HG02763 (cell line): ENCODE measurements around the gene TLE7.

Source experiments
- ATAC-seq: cut with Tn5 transposase; IDR thresholded peaks from one replicate; pipeline ENCODE4 v1.9.1; 2021; ENCODE audit warnings: mild to moderate bottlenecking, moderate library complexity; ENCODE audit not compliant: unreplicated experiment

Gene TLE7

GRCh38 chr16:71449020-71449419 lies 7.2 kb upstream of the TLE7 start:
- no peak for ATAC-seq

GRCh38 chr16:71448274-71448866 lies 6.5 kb upstream of the TLE7 start:
- no peak for ATAC-seq

GRCh38 chr16:71443714-71444113 lies 1.9 kb upstream of the TLE7 start:
- ATAC-seq, result no peak

GRCh38 chr16:71441348-71442050 lies 355 bp downstream of the TLE7 start:
- ATAC-seq, result no peak

- ATAC-seq, result no peak
These were observed 1.0 kb downstream of the TLE7 start for GRCh38 chr16:71440669-71441347.

- ATAC-seq, result no peak
These were observed 2.3 kb downstream of the TLE7 start for GRCh38 chr16:71439523-71439922.

- no peak for ATAC-seq
These were observed 5.4 kb downstream of the TLE7 start for GRCh38 chr16:71436473-71436872.

GRCh38 chr16:71432906-71433305 lies 8.9 kb downstream of the TLE7 start:
- no peak for ATAC-seq

GRCh38 chr16:71431991-71432390 lies 9.9 kb downstream of the TLE7 start:
- no peak for ATAC-seq

- no peak for ATAC-seq
These were observed 10.7 kb downstream of the TLE7 start for GRCh38 chr16:71431176-71431575.

GRCh38 chr16:71430744-71431143 lies 11.1 kb downstream of the TLE7 start:
- no peak for ATAC-seq

- ATAC-seq, result no peak
These were observed 12.3 kb downstream of the TLE7 start for GRCh38 chr16:71429581-71429980.

GRCh38 chr16:71428883-71429282 lies 13.0 kb downstream of the TLE7 start:
- no peak for ATAC-seq

- no peak for ATAC-seq
These were observed 13.5 kb downstream of the TLE7 start for GRCh38 chr16:71428385-71428784.

- no peak for ATAC-seq
These were observed 14.8 kb downstream of the TLE7 start for GRCh38 chr16:71426880-71427615.

GRCh38 chr16:71426069-71426879 lies 15.6 kb downstream of the TLE7 start:
- no peak for ATAC-seq

GRCh38 chr16:71425746-71426068 lies 16.1 kb downstream of the TLE7 start:
- no peak for ATAC-seq

GRCh38 chr16:71424626-71425025 lies 17.2 kb downstream of the TLE7 start:
- ATAC-seq, result no peak

GRCh38 chr16:71423865-71424264 lies 18.0 kb downstream of the TLE7 start:
- ATAC-seq, result no peak

- no peak for ATAC-seq
These were observed 18.8 kb downstream of the TLE7 start for GRCh38 chr16:71423016-71423415.

- ATAC-seq, result no peak
These were observed 19.9 kb downstream of the TLE7 start for GRCh38 chr16:71421911-71422310.
